ENCODE results near the gene MRPL10. TPM values are rescaled to one million over a fixed set of nuclear protein-coding genes. Genes with fewer than 3 reads are reported as not detected.

The MRPL10 gene
- total and polyA plus RNA-seq, 10 of the 15 experiments (the other 5 are each of a cell fraction or from before 2014, with no cell fraction given) = 18.9 to 61.9 (median 47.3) TPM

GRCh38 chr17:47821424-47822391 lies 9.6 kb downstream of the MRPL10 start, which contains the start of gene OSBPL7 (continued):
- TF ChIP-seq NRF1 (conservative IDR thresholded peaks at IDR 0.05; ENCODE audit: low read depth, low read length) (no peak), RCOR1 (conservative IDR thresholded peaks at IDR 0.05; ENCODE audit: low read depth, low read length) (0 out of 2 replicates have a peak, but pooled peaks have one; percentile 20), ASH2L (IDR thresholded peaks at IDR 0.05; ENCODE audit: borderline replicate concordance, low read depth) (no peak), BRCA1 (IDR thresholded peaks at IDR 0.05; ENCODE audit: low read depth, low read length) (no peak), MEF2A (IDR thresholded peaks at IDR 0.05; ENCODE audit: insufficient read depth, low read depth, low read length) (no peak), SP1 (IDR thresholded peaks at IDR 0.05; ENCODE audit: low read depth, low read length) (no peak), EP300 (IDR thresholded peaks at IDR 0.05; ENCODE audit: borderline replicate concordance in 1 of 2, control insufficient read depth in 1 of 2, low read depth in 2 of 2, low read length in 2 of 2) (no peak), NR2F1 (conservative IDR thresholded peaks at IDR 0.05) (no peak), BHLHE40 (IDR thresholded peaks at IDR 0.05; ENCODE audit: borderline replicate concordance in 1 of 2, low read depth in 2 of 2, low read length in 1 of 2) (peak in 1 of 2 experiments; percentile 51; a peak in 2 of 4 replicates), TCF7 (IDR thresholded peaks at IDR 0.05; ENCODE audit: borderline replicate concordance) (no peak), STAT3 (IDR thresholded peaks at IDR 0.05; ENCODE audit: low read depth, low read length) (no peak), CBX3 (IDR thresholded peaks at IDR 0.05; ENCODE audit: borderline replicate concordance, low read depth) (no peak), TAF1 (IDR thresholded peaks at IDR 0.05; ENCODE audit: borderline replicate concordance, low read depth, low read length) (no peak), CEBPB (IDR thresholded peaks at IDR 0.05; ENCODE audit: borderline replicate concordance in 1 of 2, low read depth in 2 of 2, low read length in 2 of 2) (no peak), CHD4 (IDR thresholded peaks at IDR 0.05) (no peak), RUNX3 (IDR thresholded peaks at IDR 0.05; ENCODE audit: low read length) (peak; percentile 7; the same call in 1 of the 2 replicates), KAT2A (conservative IDR thresholded peaks at IDR 0.05; ENCODE audit: control insufficient read depth, low read depth, low read length) (no peak), POLR2AphosphoS5 (IDR thresholded peaks at IDR 0.05; ENCODE audit: low read length) (peak; percentile 85), HDAC6 (IDR thresholded peaks at IDR 0.05; ENCODE audit: unreplicated experiment) (no peak), ZBTB33 (IDR thresholded peaks at IDR 0.05) (no peak), HDAC2 (IDR thresholded peaks at IDR 0.05) (no peak), NBN (IDR thresholded peaks at IDR 0.05) (peak; percentile 67), WRNIP1 (IDR thresholded peaks at IDR 0.05; ENCODE audit: borderline replicate concordance, low read depth, low read length) (no peak)
- TF ChIP-seq, protein P1, sequence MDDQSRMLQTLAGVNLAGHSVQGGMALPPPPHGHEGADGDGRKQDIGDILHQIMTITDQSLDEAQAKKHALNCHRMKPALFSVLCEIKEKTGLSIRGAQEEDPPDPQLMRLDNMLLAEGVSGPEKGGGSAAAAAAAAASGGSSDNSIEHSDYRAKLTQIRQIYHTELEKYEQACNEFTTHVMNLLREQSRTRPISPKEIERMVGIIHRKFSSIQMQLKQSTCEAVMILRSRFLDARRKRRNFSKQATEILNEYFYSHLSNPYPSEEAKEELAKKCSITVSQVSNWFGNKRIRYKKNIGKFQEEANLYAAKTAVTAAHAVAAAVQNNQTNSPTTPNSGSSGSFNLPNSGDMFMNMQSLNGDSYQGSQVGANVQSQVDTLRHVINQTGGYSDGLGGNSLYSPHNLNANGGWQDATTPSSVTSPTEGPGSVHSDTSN (IDR thresholded peaks at IDR 0.05; ENCODE audit: insufficient replicate concordance, low read depth, low read length) = no peak
- TF ChIP-seq, protein P2, sequence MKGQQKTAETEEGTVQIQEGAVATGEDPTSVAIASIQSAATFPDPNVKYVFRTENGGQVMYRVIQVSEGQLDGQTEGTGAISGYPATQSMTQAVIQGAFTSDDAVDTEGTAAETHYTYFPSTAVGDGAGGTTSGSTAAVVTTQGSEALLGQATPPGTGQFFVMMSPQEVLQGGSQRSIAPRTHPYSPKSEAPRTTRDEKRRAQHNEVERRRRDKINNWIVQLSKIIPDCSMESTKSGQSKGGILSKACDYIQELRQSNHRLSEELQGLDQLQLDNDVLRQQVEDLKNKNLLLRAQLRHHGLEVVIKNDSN (IDR thresholded peaks at IDR 0.05; ENCODE audit: borderline replicate concordance, extremely low read length, insufficient read depth, low read depth, low read length) = no peak
- TF ChIP-seq, protein P3, sequence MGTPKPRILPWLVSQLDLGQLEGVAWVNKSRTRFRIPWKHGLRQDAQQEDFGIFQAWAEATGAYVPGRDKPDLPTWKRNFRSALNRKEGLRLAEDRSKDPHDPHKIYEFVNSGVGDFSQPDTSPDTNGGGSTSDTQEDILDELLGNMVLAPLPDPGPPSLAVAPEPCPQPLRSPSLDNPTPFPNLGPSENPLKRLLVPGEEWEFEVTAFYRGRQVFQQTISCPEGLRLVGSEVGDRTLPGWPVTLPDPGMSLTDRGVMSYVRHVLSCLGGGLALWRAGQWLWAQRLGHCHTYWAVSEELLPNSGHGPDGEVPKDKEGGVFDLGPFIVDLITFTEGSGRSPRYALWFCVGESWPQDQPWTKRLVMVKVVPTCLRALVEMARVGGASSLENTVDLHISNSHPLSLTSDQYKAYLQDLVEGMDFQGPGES (IDR thresholded peaks at IDR 0.05) = no peak
